GM10266 (cell line): ENCODE data around the gene KCNN1.

Source experiments
- DNase-seq: peaks from one replicate; pipeline ENCODE4 v3.0.0; 2012; ENCODE audit errors: extremely low spot score
- TF ChIP-seq, protein P1 (sequence below): IDR thresholded peaks from 2 replicates; pipeline ENCODE4 v1.5.1; 2012; ENCODE audit warnings: mild to moderate bottlenecking, low read depth; ENCODE audit not compliant: control insufficient read depth, insufficient read depth; ENCODE audit errors: missing control alignments

Gene KCNN1

DNA sequence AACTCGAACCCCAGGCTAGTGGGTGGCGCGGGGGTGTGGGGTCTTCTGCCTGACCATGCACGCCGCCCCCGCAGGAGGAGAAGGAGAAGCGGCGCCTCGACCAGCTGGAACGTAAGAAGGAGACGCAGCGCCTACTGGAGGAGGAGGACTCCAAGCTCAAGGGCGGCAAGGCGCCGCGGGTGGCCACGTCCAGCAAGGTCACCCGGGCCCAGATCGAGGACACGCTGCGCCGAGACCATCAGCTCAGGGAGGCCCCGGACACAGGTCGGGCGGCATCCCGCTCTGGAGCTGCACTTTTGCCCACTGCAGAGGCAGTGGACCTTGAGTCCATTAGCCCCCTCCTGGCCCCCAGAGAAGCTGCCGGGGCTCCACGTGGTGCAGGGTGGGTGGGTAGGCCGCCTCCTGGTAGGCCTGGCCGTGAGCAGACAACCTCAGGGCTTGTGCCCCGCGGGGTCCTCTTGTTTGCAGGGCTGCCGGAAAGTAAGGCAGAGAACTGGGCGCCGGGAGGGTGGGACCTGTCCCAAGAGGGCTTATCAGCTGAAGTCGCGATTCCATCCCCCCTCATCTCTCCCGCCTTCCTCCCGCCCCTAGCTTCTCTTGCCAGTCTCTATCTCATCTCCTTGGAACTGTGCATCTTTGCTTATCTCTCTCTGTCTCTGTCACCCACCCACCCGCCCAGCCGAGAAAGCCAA, 24.2 kb upstream of the KCNN1 start:
- DNase-seq = no peak
- TF ChIP-seq, protein P1, sequence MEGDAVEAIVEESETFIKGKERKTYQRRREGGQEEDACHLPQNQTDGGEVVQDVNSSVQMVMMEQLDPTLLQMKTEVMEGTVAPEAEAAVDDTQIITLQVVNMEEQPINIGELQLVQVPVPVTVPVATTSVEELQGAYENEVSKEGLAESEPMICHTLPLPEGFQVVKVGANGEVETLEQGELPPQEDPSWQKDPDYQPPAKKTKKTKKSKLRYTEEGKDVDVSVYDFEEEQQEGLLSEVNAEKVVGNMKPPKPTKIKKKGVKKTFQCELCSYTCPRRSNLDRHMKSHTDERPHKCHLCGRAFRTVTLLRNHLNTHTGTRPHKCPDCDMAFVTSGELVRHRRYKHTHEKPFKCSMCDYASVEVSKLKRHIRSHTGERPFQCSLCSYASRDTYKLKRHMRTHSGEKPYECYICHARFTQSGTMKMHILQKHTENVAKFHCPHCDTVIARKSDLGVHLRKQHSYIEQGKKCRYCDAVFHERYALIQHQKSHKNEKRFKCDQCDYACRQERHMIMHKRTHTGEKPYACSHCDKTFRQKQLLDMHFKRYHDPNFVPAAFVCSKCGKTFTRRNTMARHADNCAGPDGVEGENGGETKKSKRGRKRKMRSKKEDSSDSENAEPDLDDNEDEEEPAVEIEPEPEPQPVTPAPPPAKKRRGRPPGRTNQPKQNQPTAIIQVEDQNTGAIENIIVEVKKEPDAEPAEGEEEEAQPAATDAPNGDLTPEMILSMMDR = no peak

DNA sequence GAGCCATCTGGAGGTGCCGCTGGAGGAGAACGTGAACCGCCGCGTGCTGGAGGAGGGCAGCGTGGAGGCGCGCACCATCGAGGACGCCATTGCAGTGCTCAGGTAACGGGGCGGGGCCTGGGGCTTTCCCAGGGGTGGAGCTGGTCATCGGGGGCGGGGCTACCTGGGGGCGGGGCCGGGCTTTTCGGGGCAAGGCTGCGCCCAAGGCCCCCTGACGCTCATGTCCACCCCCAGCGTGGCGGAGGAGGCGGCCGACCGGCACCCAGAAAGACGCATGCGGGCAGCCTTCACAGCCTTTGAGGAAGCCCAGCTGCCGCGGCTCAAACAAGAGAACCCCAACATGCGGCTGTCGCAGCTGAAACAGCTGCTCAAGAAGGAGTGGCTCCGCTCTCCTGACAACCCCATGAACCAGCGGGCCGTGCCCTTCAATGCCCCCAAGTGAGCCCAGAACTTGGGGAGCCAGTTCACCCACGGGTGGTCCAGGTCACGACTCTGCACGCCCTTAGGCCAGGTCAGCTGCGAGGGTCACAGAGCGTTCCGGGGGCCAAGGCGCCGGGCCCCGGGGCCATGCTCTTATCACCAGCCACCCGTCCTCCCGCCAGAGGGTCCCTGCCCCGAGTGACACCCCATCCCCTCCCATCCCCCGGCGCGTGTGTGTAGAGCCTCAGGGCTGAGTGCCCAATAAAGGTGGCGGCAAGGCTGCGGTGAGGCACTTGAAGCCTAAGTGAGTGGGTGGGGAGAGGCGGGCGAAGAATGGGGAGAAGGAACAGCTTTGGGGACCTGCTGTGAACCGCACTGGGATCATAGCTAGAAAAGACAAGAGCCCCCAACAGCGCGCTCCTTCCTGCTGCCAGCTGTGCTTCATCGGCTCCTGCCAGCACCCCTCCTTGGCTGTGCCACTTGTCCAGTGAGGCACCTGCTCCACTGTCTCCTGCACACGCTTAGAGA, 23.4 kb upstream of the KCNN1 start:
- TF ChIP-seq, protein P1 = no peak
- no peak for DNase-seq

DNA sequence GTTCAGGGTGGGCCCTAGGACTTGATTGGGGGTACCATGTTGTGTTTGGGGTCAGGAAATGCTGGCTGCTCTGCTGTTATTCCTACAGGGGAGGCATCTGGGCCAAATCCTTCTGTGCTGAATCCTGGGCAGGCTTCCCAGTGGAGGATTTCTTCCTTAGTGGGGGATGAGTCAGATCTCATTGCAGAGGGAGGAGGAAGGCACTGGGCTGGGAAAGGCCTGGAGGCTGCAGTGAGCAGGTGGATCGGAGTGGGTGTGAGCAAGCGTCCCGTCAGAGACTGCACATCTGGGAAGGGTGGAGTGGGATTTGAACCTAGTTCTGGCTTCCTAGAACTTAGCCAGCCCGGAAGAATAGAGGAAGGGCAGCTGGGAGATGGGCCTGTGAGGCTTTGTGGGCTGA, 22.6 kb upstream of the KCNN1 start:
- TF ChIP-seq, protein P1 = no peak
- no peak for DNase-seq

DNA sequence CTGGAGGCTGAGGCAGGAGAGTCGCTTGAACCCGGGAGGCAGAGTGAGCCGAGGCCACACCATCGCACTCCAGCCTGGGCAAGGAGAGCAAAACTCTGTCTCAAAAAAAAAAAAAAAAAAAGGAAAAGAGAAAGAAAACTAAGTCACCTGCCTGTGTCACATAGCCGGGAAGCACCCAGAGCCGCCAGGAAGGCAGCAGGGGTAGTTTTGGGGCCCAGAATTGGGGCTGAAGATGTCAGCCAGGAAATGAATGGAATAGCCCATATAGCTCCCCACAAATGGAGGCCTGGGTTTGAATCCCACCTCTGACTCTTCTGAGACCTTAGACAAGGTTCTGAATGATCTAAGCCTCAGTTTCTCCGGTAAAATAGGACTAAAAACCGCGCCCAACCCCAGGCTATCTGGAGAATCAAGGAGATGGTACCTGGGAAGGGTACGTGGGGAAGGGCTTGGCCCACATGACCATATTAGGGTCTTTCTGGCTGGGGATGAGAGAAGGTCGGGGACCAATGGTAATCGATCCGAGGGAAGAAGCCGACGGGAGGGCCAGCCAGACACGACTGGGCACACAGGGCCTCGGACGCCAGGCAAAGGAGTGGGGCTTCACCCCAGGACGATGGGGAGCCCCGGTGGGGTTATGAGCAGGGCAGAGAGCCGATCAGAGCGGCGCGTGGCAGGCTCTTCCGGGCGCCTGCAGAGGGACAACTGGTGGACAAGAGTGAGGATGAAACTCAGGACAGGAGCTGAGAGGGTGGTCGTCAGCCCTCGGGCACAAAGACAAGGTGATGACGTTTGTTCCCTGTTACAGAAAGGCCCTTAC, 19.7 kb upstream of the KCNN1 start:
- TF ChIP-seq, protein P1 = no peak
- DNase-seq = peak; percentile 82

DNA sequence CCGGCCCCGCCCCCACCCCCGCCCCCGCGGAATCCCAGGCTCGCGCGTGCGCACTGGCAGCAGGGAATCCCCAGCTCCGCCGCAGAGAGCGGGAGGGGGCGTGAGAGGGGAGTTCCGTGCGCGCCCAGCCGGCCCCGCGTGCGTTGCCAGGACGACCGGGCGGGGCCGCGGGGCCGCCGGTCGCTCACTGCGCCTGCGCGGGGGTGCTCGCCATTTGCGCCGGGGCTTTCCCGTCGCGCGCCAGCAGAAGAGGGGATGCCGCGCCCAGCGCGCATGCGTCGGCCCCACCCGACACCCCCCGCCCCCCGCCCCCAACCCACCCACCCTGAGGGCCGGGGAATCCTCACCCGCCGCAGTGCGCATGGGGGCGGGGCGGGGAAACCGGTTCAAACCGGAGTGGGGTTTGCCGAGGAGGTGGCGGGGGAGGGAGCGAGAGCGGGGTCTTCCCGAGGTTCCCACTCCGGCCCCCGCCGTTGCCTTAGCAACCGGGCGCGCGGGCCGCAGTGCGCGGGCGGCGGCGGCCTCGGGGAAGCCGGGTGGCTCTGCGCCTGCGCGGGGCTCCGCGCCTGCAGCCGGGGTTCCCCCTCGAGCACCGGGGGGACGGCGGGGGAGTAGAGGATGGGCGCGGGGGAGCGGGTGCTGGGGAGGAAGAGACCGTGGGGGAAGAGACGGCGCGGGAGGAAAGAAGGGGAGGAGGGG, 18.9 kb upstream of the KCNN1 start:
- TF ChIP-seq, protein P1 = no peak
- DNase-seq = peak; percentile 100

DNA sequence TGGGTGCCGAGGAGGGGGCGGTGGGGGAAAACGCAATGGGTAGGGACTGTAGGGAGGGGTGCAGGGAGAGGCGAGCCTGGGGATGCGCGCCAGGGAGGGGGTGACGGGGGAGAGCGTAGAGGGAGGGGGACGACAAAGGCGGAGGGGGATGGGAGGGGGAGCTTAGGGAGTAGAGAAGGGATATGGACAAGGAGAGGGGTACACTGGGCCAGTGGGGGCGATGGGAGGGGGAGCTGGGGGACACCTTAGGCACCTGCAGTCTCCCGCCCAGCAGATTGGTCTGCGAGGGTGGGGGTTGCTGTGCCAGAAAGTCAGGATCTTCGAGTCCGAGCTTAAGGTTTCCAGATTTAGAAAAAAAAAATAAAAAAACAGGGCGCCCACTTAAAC, 18.4 kb upstream of the KCNN1 start:
- DNase-seq = peak; percentile 67
- TF ChIP-seq, protein P1 = no peak
